K562 (cell line): ENCODE results near the gene CCM2. TPM values are rescaled to one million over a fixed set of nuclear protein-coding genes. Genes with fewer than 3 reads are reported as not detected.

Experiments used
- ADNP ChIP-seq: fragments of 200-800 bp; sonication (Bioruptor generic); IDR thresholded peaks from 2 replicates; pipeline ENCODE4 v1.6.1; 2016; ENCODE audit warnings: missing genetic modification characterization, missing compliant biosample characterization
- JUND ChIP-seq, 2 experiments: IDR thresholded peaks; 2 replicates in 1 of 2; 3 replicates in 1 of 2; pipeline ENCODE4 v1.6.1; 2011; ENCODE audit warnings: borderline replicate concordance in 2 of 2, low read depth in 2 of 2, low read length in 2 of 2, improper control_type of control experiment in 1 of 2, missing biosample characterization in 1 of 2, missing genetic modification characterization in 1 of 2, missing genetic modification reagents in 1 of 2
- MYC ChIP-seq, 2 experiments: fragments of 250-450 bp in 1 of 2; sonication (Bioruptor Pico) in 1 of 2; IDR thresholded peaks; 2 replicates each; pipeline versions ENCODE4 v1.5.1 to v1.6.1; 2012 to 2021; ENCODE audit warnings: low read depth in 2 of 2, borderline replicate concordance in 1 of 2, improper control_type of control experiment in 1 of 2, low read length in 1 of 2, mild to moderate bottlenecking in 1 of 2, moderate library complexity in 1 of 2
- PHB2 ChIP-seq: fragments of 450-650 bp; IDR thresholded peaks from 2 replicates; pipeline ENCODE4 v1.6.1; 2017; ENCODE audit warnings: low read depth
- PHF20 ChIP-seq: fragments of 450-650 bp; IDR thresholded peaks from 2 replicates; pipeline ENCODE4 v1.6.1; 2018; ENCODE audit not compliant: partially characterized antibody
- POLR2G ChIP-seq: fragments of 200-400 bp; formaldehyde crosslinking; IDR thresholded peaks from 2 replicates; pipeline ENCODE4 v1.6.1; 2017; ENCODE audit warnings: low read depth, mild to moderate bottlenecking, antibody characterized with exemption, low read length, moderate library complexity
- RBM25 ChIP-seq: fragments of 200-400 bp; formaldehyde crosslinking; IDR thresholded peaks from 2 replicates; pipeline ENCODE4 v1.6.1; 2018; ENCODE audit warnings: low read length, low read depth, moderate library complexity; ENCODE audit not compliant: severe bottlenecking
- polyA plus RNA-seq, 8 experiments: library from polyadenylated mRNA; depleted of rRNA in 4 of 8; stranded (reverse) in 5 of 8; unstranded in 3 of 8; fragments of >200 nt; fragmentation: Nextera tagmentation in 2 of 8; fragmentation: Illumina TruSeq in 1 of 8; extraction: Ambion mirVana in 2 of 8; extraction: Trizol in 1 of 8; gene quantifications; 2 replicates each; pipeline versions ENCODE4 v1.2.1 to v1.2.3, GENCODE V29; 2011 to 2014; ENCODE audit warnings: inconsistent platforms in 1 of 8, missing spikeins in 1 of 8
- total RNA-seq, 7 experiments: library from RNA; depleted of rRNA in 6 of 7; stranded (reverse); fragments of >200 nt in 6 of 7; fragmentation: Illumina TruSeq in 2 of 7; extraction: Trizol in 2 of 7; gene quantifications; 2 replicates each; pipeline versions ENCODE4 v1.2.1 to v1.2.3, GENCODE V29; 2011 to 2021; ENCODE audit warnings: low replicate concordance in 1 of 7
- TF ChIP-seq, protein P1 (sequence below), 2 experiments: fragments of 450-650 bp; formaldehyde crosslinking in 1 of 2; IDR thresholded peaks; 2 replicates each; pipeline versions ENCODE4 v1.4.0 to v1.6.1; 2014 to 2020; ENCODE audit warnings: mild to moderate bottlenecking in 2 of 2, borderline replicate concordance in 1 of 2, low read depth in 1 of 2
- TF ChIP-seq, protein P2 (sequence below): fragments of 250-450 bp; sonication (Bioruptor Pico); IDR thresholded peaks from 2 replicates; pipeline ENCODE4 v1.5.1; 2021; ENCODE audit warnings: mild to moderate bottlenecking
- TF ChIP-seq, protein P3 (sequence below): fragments of 450-650 bp; formaldehyde crosslinking; IDR thresholded peaks from 2 replicates; pipeline ENCODE4 v1.4.0; 2020; ENCODE audit warnings: mild to moderate bottlenecking, moderate library complexity

The CCM2 gene
- total and polyA plus RNA-seq, 9 of the 15 experiments (the other 6 are each of a cell fraction or from before 2014, with no cell fraction given) = 0.41 to 38.6 (median 25.9) TPM

DNA sequence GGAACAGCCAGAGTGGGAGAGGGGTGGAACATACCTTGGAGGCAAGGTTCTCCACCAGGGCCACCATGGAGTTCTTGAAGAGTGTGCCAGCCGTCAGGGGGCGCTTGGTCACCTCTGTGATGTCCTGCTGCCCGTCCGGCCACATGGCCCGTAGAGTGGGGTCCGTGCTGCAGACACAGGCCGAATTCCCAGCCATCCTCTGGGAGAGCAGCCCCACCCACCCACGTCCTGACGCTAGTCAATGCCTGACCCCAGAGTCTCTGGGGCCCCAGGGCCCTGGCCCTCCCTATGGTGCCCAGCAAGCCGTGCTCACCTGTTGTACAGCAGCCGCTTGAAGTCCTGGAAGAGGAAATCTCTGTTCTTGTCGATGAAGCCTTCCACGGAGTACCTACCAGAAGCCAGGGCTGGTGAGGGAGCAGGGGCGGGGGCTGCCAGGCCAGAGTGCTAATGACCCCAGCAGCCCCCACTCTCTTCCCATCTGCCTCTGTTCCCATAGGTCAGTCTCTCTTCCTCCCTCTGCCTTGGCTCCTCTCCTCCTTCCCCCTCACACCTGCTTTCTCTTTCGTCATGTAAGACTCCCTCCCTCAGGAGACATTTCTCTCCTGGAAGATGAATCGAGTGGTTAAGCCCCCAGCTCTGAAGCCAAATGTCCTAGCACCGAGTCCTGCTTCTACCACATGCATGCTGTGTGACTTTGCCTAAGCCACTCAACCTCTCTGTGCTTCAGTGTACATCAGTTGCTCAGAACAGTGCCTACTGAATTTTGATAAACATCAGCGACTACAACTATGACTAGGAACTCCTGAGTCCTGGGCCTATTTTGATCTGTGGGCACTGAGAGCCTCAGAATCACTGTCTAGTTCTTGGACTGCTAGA is 32.2 kb upstream of the CCM2 start (continued):
- TF ChIP-seq, protein P1, sequence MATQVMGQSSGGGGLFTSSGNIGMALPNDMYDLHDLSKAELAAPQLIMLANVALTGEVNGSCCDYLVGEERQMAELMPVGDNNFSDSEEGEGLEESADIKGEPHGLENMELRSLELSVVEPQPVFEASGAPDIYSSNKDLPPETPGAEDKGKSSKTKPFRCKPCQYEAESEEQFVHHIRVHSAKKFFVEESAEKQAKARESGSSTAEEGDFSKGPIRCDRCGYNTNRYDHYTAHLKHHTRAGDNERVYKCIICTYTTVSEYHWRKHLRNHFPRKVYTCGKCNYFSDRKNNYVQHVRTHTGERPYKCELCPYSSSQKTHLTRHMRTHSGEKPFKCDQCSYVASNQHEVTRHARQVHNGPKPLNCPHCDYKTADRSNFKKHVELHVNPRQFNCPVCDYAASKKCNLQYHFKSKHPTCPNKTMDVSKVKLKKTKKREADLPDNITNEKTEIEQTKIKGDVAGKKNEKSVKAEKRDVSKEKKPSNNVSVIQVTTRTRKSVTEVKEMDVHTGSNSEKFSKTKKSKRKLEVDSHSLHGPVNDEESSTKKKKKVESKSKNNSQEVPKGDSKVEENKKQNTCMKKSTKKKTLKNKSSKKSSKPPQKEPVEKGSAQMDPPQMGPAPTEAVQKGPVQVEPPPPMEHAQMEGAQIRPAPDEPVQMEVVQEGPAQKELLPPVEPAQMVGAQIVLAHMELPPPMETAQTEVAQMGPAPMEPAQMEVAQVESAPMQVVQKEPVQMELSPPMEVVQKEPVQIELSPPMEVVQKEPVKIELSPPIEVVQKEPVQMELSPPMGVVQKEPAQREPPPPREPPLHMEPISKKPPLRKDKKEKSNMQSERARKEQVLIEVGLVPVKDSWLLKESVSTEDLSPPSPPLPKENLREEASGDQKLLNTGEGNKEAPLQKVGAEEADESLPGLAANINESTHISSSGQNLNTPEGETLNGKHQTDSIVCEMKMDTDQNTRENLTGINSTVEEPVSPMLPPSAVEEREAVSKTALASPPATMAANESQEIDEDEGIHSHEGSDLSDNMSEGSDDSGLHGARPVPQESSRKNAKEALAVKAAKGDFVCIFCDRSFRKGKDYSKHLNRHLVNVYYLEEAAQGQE (IDR thresholded peaks at IDR 0.05; ENCODE audit: borderline replicate concordance) = peak; percentile 69
- TF ChIP-seq, protein P1 (CRISPR knock-in tag; IDR thresholded peaks at IDR 0.05; ENCODE audit: low read depth) = no peak
- TF ChIP-seq MYC (IDR thresholded peaks at IDR 0.05; ENCODE audit: low read depth, low read length) = peak; percentile 92
- no peak for TF ChIP-seq MYC (CRISPR knock-in tag; IDR thresholded peaks at IDR 0.05; ENCODE audit: borderline replicate concordance, low read depth)
- no peak for TF ChIP-seq PHB2
- peak; percentile 30; the same call in 1 of the 2 replicates for TF ChIP-seq POLR2G
- peak; percentile 87 for TF ChIP-seq ADNP (tag)
- TF ChIP-seq, protein P2, sequence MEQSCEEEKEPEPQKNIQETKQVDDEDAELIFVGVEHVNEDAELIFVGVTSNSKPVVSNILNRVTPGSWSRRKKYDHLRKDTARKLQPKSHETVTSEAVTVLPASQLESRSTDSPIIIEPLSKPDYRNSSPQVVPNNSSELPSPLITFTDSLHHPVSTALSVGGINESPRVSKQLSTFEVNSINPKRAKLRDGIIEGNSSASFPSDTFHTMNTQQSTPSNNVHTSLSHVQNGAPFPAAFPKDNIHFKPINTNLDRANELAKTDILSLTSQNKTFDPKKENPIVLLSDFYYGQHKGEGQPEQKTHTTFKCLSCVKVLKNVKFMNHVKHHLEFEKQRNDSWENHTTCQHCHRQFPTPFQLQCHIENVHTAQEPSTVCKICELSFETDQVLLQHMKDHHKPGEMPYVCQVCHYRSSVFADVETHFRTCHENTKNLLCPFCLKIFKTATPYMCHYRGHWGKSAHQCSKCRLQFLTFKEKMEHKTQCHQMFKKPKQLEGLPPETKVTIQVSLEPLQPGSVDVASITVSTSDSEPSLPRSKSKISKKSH (CRISPR knock-in tag) = no peak
- TF ChIP-seq JUND (IDR thresholded peaks at IDR 0.05; ENCODE audit: borderline replicate concordance, low read depth, low read length) = 0 out of 2 replicates have a peak, but pooled peaks have one; percentile 5
- TF ChIP-seq JUND (tag; IDR thresholded peaks at IDR 0.05; ENCODE audit: borderline replicate concordance, low read depth, low read length) = no peak
- TF ChIP-seq, protein P3, sequence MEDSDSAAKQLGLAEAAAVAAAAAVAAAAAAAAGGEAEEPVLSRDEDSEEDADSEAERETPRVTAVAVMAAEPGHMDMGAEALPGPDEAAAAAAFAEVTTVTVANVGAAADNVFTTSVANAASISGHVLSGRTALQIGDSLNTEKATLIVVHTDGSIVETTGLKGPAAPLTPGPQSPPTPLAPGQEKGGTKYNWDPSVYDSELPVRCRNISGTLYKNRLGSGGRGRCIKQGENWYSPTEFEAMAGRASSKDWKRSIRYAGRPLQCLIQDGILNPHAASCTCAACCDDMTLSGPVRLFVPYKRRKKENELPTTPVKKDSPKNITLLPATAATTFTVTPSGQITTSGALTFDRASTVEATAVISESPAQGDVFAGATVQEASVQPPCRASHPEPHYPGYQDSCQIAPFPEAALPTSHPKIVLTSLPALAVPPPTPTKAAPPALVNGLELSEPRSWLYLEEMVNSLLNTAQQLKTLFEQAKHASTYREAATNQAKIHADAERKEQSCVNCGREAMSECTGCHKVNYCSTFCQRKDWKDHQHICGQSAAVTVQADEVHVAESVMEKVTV (CRISPR knock-in tag) = peak; percentile 51
- no peak for TF ChIP-seq PHF20
- TF ChIP-seq RBM25 = peak; percentile 91
